Measurements from ENCODE around the gene ZNF337.

Gene ZNF337

GRCh38 chr20:25686081-25687067, 10.3 kb downstream of the ZNF337 start:
- no peak for TF ChIP-seq SIN3A (IDR thresholded peaks at IDR 0.05; ENCODE audit: borderline replicate concordance, insufficient read depth, low read length)
- no peak for TF ChIP-seq POLR2AphosphoS5 (IDR thresholded peaks at IDR 0.05; ENCODE audit: low read depth, low read length)
- no peak for TF ChIP-seq FOXP2 (optimal IDR thresholded peaks at IDR 0.05; ENCODE audit: borderline replicate concordance, extremely low read depth, extremely low read length, insufficient read depth)
- TF ChIP-seq TAF1 (IDR thresholded peaks at IDR 0.05; ENCODE audit: borderline replicate concordance, insufficient read depth, low read length): no peak
- no peak for TF ChIP-seq REST (IDR thresholded peaks at IDR 0.05; ENCODE audit: insufficient read depth in 1 of 2, low read depth in 2 of 2, low read length in 2 of 2)

GRCh38 chr20:25685276-25686080, 11.2 kb downstream of the ZNF337 start:
- TF ChIP-seq POLR2AphosphoS5 (IDR thresholded peaks at IDR 0.05; ENCODE audit: low read depth, low read length) (no peak), FOXP2 (optimal IDR thresholded peaks at IDR 0.05; ENCODE audit: borderline replicate concordance, extremely low read depth, extremely low read length, insufficient read depth) (no peak), REST (IDR thresholded peaks at IDR 0.05; ENCODE audit: insufficient read depth in 1 of 2, low read depth in 2 of 2, low read length in 2 of 2) (no peak), SIN3A (IDR thresholded peaks at IDR 0.05; ENCODE audit: borderline replicate concordance, insufficient read depth, low read length) (no peak), TAF1 (IDR thresholded peaks at IDR 0.05; ENCODE audit: borderline replicate concordance, insufficient read depth, low read length) (no peak)

- TF ChIP-seq FOXP2 (optimal IDR thresholded peaks at IDR 0.05; ENCODE audit: borderline replicate concordance, extremely low read depth, extremely low read length, insufficient read depth) (no peak), TAF1 (IDR thresholded peaks at IDR 0.05; ENCODE audit: borderline replicate concordance, insufficient read depth, low read length) (no peak), POLR2AphosphoS5 (IDR thresholded peaks at IDR 0.05; ENCODE audit: low read depth, low read length) (no peak), REST (IDR thresholded peaks at IDR 0.05; ENCODE audit: insufficient read depth in 1 of 2, low read depth in 2 of 2, low read length in 2 of 2) (no peak), SIN3A (IDR thresholded peaks at IDR 0.05; ENCODE audit: borderline replicate concordance, insufficient read depth, low read length) (no peak)
These were observed 13.6 kb downstream of the ZNF337 start for GRCh38 chr20:25683050-25683449.

- TF ChIP-seq REST (IDR thresholded peaks at IDR 0.05; ENCODE audit: insufficient read depth in 1 of 2, low read depth in 2 of 2, low read length in 2 of 2): no peak
- no peak for TF ChIP-seq FOXP2 (optimal IDR thresholded peaks at IDR 0.05; ENCODE audit: borderline replicate concordance, extremely low read depth, extremely low read length, insufficient read depth)
- TF ChIP-seq POLR2AphosphoS5 (IDR thresholded peaks at IDR 0.05; ENCODE audit: low read depth, low read length): no peak
- no peak for TF ChIP-seq SIN3A (IDR thresholded peaks at IDR 0.05; ENCODE audit: borderline replicate concordance, insufficient read depth, low read length)
- no peak for TF ChIP-seq TAF1 (IDR thresholded peaks at IDR 0.05; ENCODE audit: borderline replicate concordance, insufficient read depth, low read length)
These were observed 20.4 kb downstream of the ZNF337 start for GRCh38 chr20:25676164-25676809.
